Karpas-422 (cell line): ENCODE data around the gene GRIP1. TPM values are rescaled to one million over a fixed set of nuclear protein-coding genes. Genes with fewer than 3 reads are reported as not detected.

ENCODE experiments used
- DNase-seq: peaks from one replicate; pipeline ENCODE4 v3.0.0-alpha.2; 2015
- H2AFZ ChIP-seq: fragments of 200-600 bp; sonication (generic); 2 replicates; pipeline ENCODE4 v1.6.1; 2014; ENCODE audit warnings: antibody characterized with exemption, low read length, mixed read lengths
- H3K27ac ChIP-seq: fragments of 200-600 bp; sonication (generic); 2 replicates; pipeline ENCODE4 v1.5.1; 2014; ENCODE audit warnings: mild to moderate bottlenecking, low read length, moderate library complexity
- H3K27me3 ChIP-seq: fragments of 200-600 bp; sonication (generic); 2 replicates; pipeline ENCODE4 v1.6.1; 2014; ENCODE audit warnings: low read length, mixed read lengths
- H3K36me3 ChIP-seq: fragments of 200-600 bp; sonication (generic); 2 replicates; pipeline ENCODE4 v1.6.1; 2014; ENCODE audit warnings: low read length, mixed read lengths; ENCODE audit not compliant: insufficient read depth
- H3K4me1 ChIP-seq: fragments of 200-600 bp; sonication (generic); 2 replicates; pipeline ENCODE4 v1.6.1; 2014; ENCODE audit warnings: mild to moderate bottlenecking, low read length, mixed read lengths
- H3K4me2 ChIP-seq: fragments of 200-600 bp; sonication (generic); 2 replicates; pipeline ENCODE4 v1.6.1; 2014; ENCODE audit warnings: low read length, low read depth, mild to moderate bottlenecking; ENCODE audit not compliant: poor library complexity, severe bottlenecking
- H3K4me3 ChIP-seq: fragments of 200-600 bp; sonication (generic); 2 replicates; pipeline ENCODE4 v1.5.1; 2014; ENCODE audit warnings: mild to moderate bottlenecking, antibody characterized with exemption, low read length, mixed read lengths
- H3K79me2 ChIP-seq: fragments of 200-600 bp; sonication (generic); 2 replicates; pipeline ENCODE4 v1.6.1; 2014; ENCODE audit warnings: mild to moderate bottlenecking, low read length, mixed read lengths
- H3K9ac ChIP-seq: fragments of 200-600 bp; sonication (generic); 2 replicates; pipeline ENCODE4 v1.6.0; 2014; ENCODE audit warnings: low read length
- H3K9me2 ChIP-seq: fragments of 200-600 bp; sonication (generic), shearing (Covaris generic); replicated peaks from 2 replicates; pipeline ENCODE4 v1.6.0; 2014; ENCODE audit warnings: mild to moderate bottlenecking, low read length, moderate library complexity; ENCODE audit not compliant: insufficient read depth
- H3K9me3 ChIP-seq: fragments of 300-700, 200-600 bp; sonication (generic); 2 replicates; pipeline ENCODE4 v1.6.1; 2014; ENCODE audit warnings: low read length, mixed read lengths
- H4K20me1 ChIP-seq: fragments of 200-600 bp; sonication (generic); 2 replicates; pipeline ENCODE4 v1.6.1; 2014; ENCODE audit warnings: mild to moderate bottlenecking, antibody characterized with exemption, low read length, low read depth; ENCODE audit not compliant: insufficient read depth
- total RNA-seq: library from RNA; depleted of rRNA; stranded (reverse); fragments of >200 nt; shearing (Covaris generic); gene quantifications from 2 replicates; pipeline ENCODE4 v1.2.3, GENCODE V29; 2014; ENCODE audit warnings: low replicate concordance

Gene GRIP1
- total RNA-seq, 1 experiment from 2014 or later: 4.5 TPM

DNA sequence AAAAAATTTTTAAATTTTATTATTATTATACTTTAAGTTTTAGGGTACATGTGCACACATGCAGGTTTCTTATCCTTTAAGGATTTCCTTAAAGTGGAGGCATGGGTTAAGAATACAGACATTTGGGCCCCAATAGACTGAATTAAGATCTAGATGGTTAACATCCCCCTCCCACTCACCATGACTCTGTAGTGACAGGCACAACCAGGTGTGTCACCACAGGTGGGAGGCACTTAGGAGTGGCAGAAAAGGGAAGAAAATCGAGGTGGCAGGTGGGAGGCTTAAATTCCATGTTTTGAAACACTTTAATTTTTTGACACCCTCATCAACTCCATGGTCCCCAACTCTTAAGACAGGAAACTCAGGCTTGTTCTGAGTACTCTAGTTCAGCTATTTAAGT lies 37.6 kb upstream of the GRIP1 start:
- Histone ChIP-seq H2AFZ (no peak overlapping the region), H4K20me1 (no peaks in the 10 kb centered on the region), H3K27ac (no peak overlapping the region), H3K4me1 (no peaks in the 10 kb centered on the region), H3K36me3 (no peaks in the 10 kb centered on the region), H3K4me2 (no peak overlapping the region), H3K4me3 (no peak overlapping the region), H3K9me2 (no peaks in the 10 kb centered on the region), H3K9ac (no peak overlapping the region), H3K9me3 (no peaks in the 10 kb centered on the region), H3K79me2 (no peaks in the 10 kb centered on the region), H3K27me3 (no peaks in the 10 kb centered on the region)
- DNase-seq: no peak

- no peak for DNase-seq
- H3K9me2 ChIP-seq: no peaks in the 10 kb centered on the region
- H3K9me3 ChIP-seq: no peaks in the 10 kb centered on the region
- H3K36me3 ChIP-seq: no peaks in the 10 kb centered on the region
- H3K27me3 ChIP-seq: no peaks in the 10 kb centered on the region
- H3K79me2 ChIP-seq: no peaks in the 10 kb centered on the region
- H3K9ac ChIP-seq: no peak overlapping the region
- no peak overlapping the region for H3K4me2 ChIP-seq
- H2AFZ ChIP-seq: no peak overlapping the region
- no peak overlapping the region for H3K4me3 ChIP-seq
- H4K20me1 ChIP-seq: no peaks in the 10 kb centered on the region
- no peaks in the 10 kb centered on the region for H3K4me1 ChIP-seq
- H3K27ac ChIP-seq: no peak overlapping the region
Observed at GRCh38 chr12:66714709-66715108, 35.8 kb upstream of the GRIP1 start.

- Histone ChIP-seq H3K4me3 (no peak overlapping the region), H3K9ac (no peak overlapping the region)
Observed at GRCh38 chr12:66713984-66714383, 35.1 kb upstream of the GRIP1 start.

DNA sequence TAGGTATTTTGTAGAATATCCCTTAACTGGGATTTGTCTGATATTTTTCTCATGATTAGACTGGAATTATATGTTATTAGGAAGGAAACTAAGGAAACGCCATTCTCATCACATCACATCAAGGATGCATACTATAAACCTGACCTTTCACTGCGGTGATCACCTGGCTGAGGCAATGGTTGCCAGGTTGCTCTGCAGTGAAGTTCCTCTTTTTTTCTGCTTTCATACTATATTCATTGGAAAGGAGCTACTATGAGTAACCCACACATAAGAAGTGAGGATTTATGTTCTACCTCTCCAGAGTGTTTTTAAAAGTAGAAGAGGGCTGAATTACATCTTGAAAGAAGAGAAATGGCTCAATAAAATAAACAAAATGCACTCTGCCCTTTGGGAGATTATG lies 31.0 kb upstream of the GRIP1 start:
- H3K9ac ChIP-seq: no peak overlapping the region
- H3K79me2 ChIP-seq: no peaks in the 10 kb centered on the region
- H3K36me3 ChIP-seq: no peaks in the 10 kb centered on the region
- H3K27me3 ChIP-seq: no peaks in the 10 kb centered on the region
- no peak overlapping the region for H3K4me2 ChIP-seq
- DNase-seq: no peak
- no peaks in the 10 kb centered on the region for H3K9me2 ChIP-seq
- no peaks in the 10 kb centered on the region for H4K20me1 ChIP-seq
- no peak overlapping the region for H3K27ac ChIP-seq
- H3K4me3 ChIP-seq: no peak overlapping the region
- H3K4me1 ChIP-seq: no peaks in the 10 kb centered on the region
- H2AFZ ChIP-seq: no peak overlapping the region
- no peaks in the 10 kb centered on the region for H3K9me3 ChIP-seq

More at GRCh38 chr12:66713984-66714383, 35.1 kb upstream of the GRIP1 start:
- no peaks in the 10 kb centered on the region for H3K79me2 ChIP-seq
- H3K4me2 ChIP-seq: peak overlapping the region; percentile 30
- H3K27me3 ChIP-seq: no peaks in the 10 kb centered on the region
- no peaks in the 10 kb centered on the region for H3K9me3 ChIP-seq
- H3K9me2 ChIP-seq: no peaks in the 10 kb centered on the region
- no peak for DNase-seq
- H2AFZ ChIP-seq: no peak overlapping the region
- no peaks in the 10 kb centered on the region for H4K20me1 ChIP-seq
- no peaks in the 10 kb centered on the region for H3K36me3 ChIP-seq
- H3K27ac ChIP-seq: no peak overlapping the region
- H3K4me1 ChIP-seq: no peaks in the 10 kb centered on the region

DNA sequence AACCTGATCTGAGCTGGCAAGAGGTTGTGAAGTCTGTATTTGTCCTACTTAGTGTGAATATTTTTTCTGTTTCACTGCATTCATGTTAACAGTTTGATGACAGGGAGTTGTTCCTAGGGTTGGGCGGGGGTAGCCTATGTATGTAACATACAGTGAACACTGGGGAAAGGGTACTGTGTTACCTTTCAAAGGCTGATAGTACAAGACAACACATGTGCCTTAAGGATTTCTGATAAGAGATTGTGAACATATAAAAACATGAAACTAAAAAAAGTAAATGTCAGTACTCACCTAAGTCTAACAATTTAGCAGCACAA lies 30.5 kb upstream of the GRIP1 start:
- H2AFZ ChIP-seq: no peak overlapping the region
- no peak overlapping the region for H3K27ac ChIP-seq
- no peak for DNase-seq
- no peaks in the 10 kb centered on the region for H3K79me2 ChIP-seq
- no peaks in the 10 kb centered on the region for H3K9me3 ChIP-seq
- no peaks in the 10 kb centered on the region for H3K36me3 ChIP-seq
- H3K9me2 ChIP-seq: no peaks in the 10 kb centered on the region
- no peaks in the 10 kb centered on the region for H4K20me1 ChIP-seq
- H3K9ac ChIP-seq: no peak overlapping the region
- H3K4me1 ChIP-seq: no peaks in the 10 kb centered on the region
- no peak overlapping the region for H3K4me2 ChIP-seq
- no peaks in the 10 kb centered on the region for H3K27me3 ChIP-seq
- H3K4me3 ChIP-seq: no peak overlapping the region

GRCh38 chr12:66708704-66709456 lies 30.0 kb upstream of the GRIP1 start:
- DNase-seq: peak; percentile 72
- H4K20me1 ChIP-seq: no peaks in the 10 kb centered on the region

GRCh38 chr12:66707002-66707697 lies 28.3 kb upstream of the GRIP1 start:
- Histone ChIP-seq H2AFZ (no peak overlapping the region), H3K4me3 (no peak overlapping the region), H3K9me2 (no peaks in the 10 kb centered on the region), H3K4me1 (no peaks in the 10 kb centered on the region), H4K20me1 (no peaks in the 10 kb centered on the region), H3K36me3 (no peaks in the 10 kb centered on the region), H3K9me3 (no peaks in the 10 kb centered on the region), H3K9ac (no peak overlapping the region), H3K27me3 (no peaks in the 10 kb centered on the region; the same call in 1 of the 2 replicates), H3K27ac (no peak overlapping the region), H3K4me2 (no peak overlapping the region), H3K79me2 (no peaks in the 10 kb centered on the region)
- DNase-seq: no peak

More at GRCh38 chr12:66708704-66709456, 30.0 kb upstream of the GRIP1 start:
- Histone ChIP-seq H3K79me2 (no peaks in the 10 kb centered on the region), H3K4me3 (no peak overlapping the region), H3K9ac (no peak overlapping the region), H2AFZ (no peak overlapping the region), H3K27me3 (no peaks in the 10 kb centered on the region), H3K4me2 (no peak overlapping the region), H3K4me1 (no peaks in the 10 kb centered on the region), H3K9me3 (no peaks in the 10 kb centered on the region), H3K36me3 (no peaks in the 10 kb centered on the region), H3K27ac (no peak overlapping the region), H3K9me2 (no peaks in the 10 kb centered on the region)

GRCh38 chr12:66699738-66700482 lies 21.0 kb upstream of the GRIP1 start:
- no peaks in the 10 kb centered on the region; the same call in 1 of the 2 replicates for H3K27me3 ChIP-seq
- no peak overlapping the region for H3K9ac ChIP-seq
- H2AFZ ChIP-seq: no peak overlapping the region
- H3K27ac ChIP-seq: no peak overlapping the region
- H3K79me2 ChIP-seq: no peaks in the 10 kb centered on the region
- no peaks in the 10 kb centered on the region for H3K9me2 ChIP-seq
- DNase-seq: no peak
- H3K4me1 ChIP-seq: peaks cover 12% of the 10 kb centered on the region
- H4K20me1 ChIP-seq: no peaks in the 10 kb centered on the region
- H3K9me3 ChIP-seq: no peaks in the 10 kb centered on the region
- H3K36me3 ChIP-seq: no peaks in the 10 kb centered on the region
- H3K4me2 ChIP-seq: no peak overlapping the region
- H3K4me3 ChIP-seq: no peak overlapping the region
